CD4-positive, CD25-positive, alpha-beta regulatory T cell (primary cell): ENCODE results near the gene CCDC180. TPM values are rescaled to one million over a fixed set of nuclear protein-coding genes. Genes with fewer than 3 reads are reported as not detected.
"Not testable (repeated sequence)": the region's sequence is repeated elsewhere in the genome, so short reads cannot be mapped to it uniquely, and the experiment has no call there.

Experiments used
- ATAC-seq, 2 donors: fragments of 150-1000 bp; cut with Tn5 transposase; one replicate each; pipeline ENCODE4 v1.10.0; 2021; ENCODE audit warnings: low read depth in 2 of 2, moderate number of reproducible peaks in 2 of 2, moderate library complexity in 1 of 2
- DNase-seq, 3 donors: peaks; one replicate each; pipeline versions ENCODE4 v3.0.0 to v3.0.0-alpha.2; 2012 to 2022; ENCODE audit warnings: mixed read lengths in 1 of 3
- H3K27ac ChIP-seq: one replicate; pipeline ENCODE4 v1.7.0; 2013; ENCODE audit warnings: mild to moderate bottlenecking, low read length; ENCODE audit not compliant: insufficient read depth, poor library complexity, severe bottlenecking
- H3K27me3 ChIP-seq: one replicate; pipeline ENCODE4 v1.7.0; 2013; ENCODE audit warnings: low read length; ENCODE audit not compliant: control insufficient read depth, insufficient read depth
- H3K36me3 ChIP-seq: one replicate; pipeline ENCODE4 v1.7.0; 2013; ENCODE audit warnings: mild to moderate bottlenecking, low read length, moderate library complexity; ENCODE audit not compliant: control insufficient read depth, insufficient read depth
- H3K4me1 ChIP-seq: 2 replicates; pipeline ENCODE4 v1.7.0; 2013; ENCODE audit warnings: mild to moderate bottlenecking, low read length; ENCODE audit not compliant: insufficient read depth, control insufficient read depth, poor library complexity, severe bottlenecking
- H3K4me3 ChIP-seq: one replicate; pipeline ENCODE4 v1.7.0; 2013; ENCODE audit warnings: low read depth, mild to moderate bottlenecking, low read length, moderate library complexity
- H3K9me3 ChIP-seq, 2 experiments: 1 replicate in 1 of 2; 2 replicates in 1 of 2; pipeline ENCODE4 v1.7.0; 2013; ENCODE audit warnings: low read length in 2 of 2, mild to moderate bottlenecking in 1 of 2, moderate library complexity in 1 of 2; ENCODE audit not compliant: control insufficient read depth in 2 of 2
- H3K27ac Mint-ChIP-seq, 3 donors: one replicate each; pipeline ENCODE4 v1.8.0; 2020 to 2022; ENCODE audit warnings: mild to moderate bottlenecking in 3 of 3, mixed read lengths in 3 of 3, moderate library complexity in 2 of 3
- H3K27me3 Mint-ChIP-seq: one replicate; pipeline ENCODE4 v1.8.0; 2022; ENCODE audit warnings: mild to moderate bottlenecking, mixed read lengths
- H3K36me3 Mint-ChIP-seq: one replicate; pipeline ENCODE4 v1.8.0; 2020; ENCODE audit warnings: mixed read lengths
- H3K4me1 Mint-ChIP-seq, 4 donors: one replicate each; pipeline ENCODE4 v1.8.0; 2020 to 2022; ENCODE audit warnings: mixed read lengths in 4 of 4, mild to moderate bottlenecking in 1 of 4
- H3K4me3 Mint-ChIP-seq, 4 donors: one replicate each; pipeline ENCODE4 v1.8.0; 2020 to 2022; ENCODE audit warnings: mild to moderate bottlenecking in 4 of 4, mixed read lengths in 4 of 4, moderate library complexity in 3 of 4
- H3K9me3 Mint-ChIP-seq, 7 donors: one replicate each; pipeline ENCODE4 v1.8.0; 2020 to 2022; ENCODE audit warnings: mixed read lengths in 7 of 7, mild to moderate bottlenecking in 3 of 7, moderate library complexity in 2 of 7
- polyA plus RNA-seq, 4 donors: library from polyadenylated mRNA; unstranded; fragments of 300-500 nt; fragmentation: Illumina TruSeq; gene quantifications; one replicate each; pipeline ENCODE4 v1.2.3, GENCODE V29; 2021
- total RNA-seq: library from RNA; stranded (reverse); gene quantifications from one replicate; pipeline ENCODE4 v1.2.3, GENCODE V29; 2022

Gene CCDC180
- total and polyA plus RNA-seq, 5 donors from 2014 or later: 0.24 to 9.1 (median 0.85) TPM

DNA sequence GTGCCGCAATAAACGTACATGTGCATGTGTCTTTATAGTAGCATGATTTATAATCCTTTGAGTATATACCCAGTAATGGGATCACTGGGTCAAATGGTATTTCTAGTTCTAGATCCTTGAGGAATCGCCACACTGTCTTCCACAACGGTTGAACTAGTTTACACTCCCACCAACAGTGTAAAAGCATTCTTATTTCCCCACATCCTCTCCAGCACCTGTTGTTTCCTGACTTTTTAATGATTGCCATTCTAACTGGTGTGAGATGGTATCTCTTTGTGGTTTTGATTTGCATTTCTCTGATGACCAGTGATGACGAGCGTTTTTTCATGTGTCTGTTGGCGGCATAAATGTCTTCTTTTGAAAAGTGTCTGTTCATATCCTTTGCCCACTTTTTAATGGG, 28.2 kb downstream of the CCDC180 start:
- not testable (repeated sequence) for H3K27me3 Mint-ChIP-seq, H3K27ac Mint-ChIP-seq, H3K27me3 ChIP-seq, H3K4me3 ChIP-seq, H3K27ac ChIP-seq, H3K36me3 ChIP-seq, H3K4me3 Mint-ChIP-seq, ATAC-seq, DNase-seq, H3K9me3 ChIP-seq, H3K4me1 ChIP-seq
- Mint-ChIP-seq H3K4me1 (peaks cover 13 to 20% (median 17%) of the 10 kb centered on the region in 4 donors), H3K9me3 (peaks cover 0 to 13% (median 4%) of the 10 kb centered on the region in 7 donors), H3K36me3 (peaks cover 49% of the 10 kb centered on the region)

DNA sequence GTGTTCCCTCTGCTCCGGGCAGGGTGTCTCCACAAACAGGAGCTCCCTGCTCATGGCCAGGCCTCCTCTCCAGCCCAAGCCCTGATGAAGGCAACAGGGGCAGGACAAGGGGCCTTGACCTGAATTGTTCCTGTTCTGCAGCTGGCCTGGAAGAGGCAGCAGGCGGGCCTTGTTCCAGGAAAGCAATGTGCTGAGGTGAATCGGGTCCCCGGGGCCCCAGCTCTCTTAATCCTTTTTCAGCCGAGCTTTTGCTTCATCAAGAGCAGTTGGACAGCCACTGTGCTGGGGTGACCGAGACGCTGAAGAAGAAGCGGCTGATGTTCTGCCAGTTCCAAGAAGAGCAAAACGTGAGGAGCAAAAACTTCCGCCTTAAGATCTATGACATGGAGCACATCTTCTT, 41.4 kb downstream of the CCDC180 start:
- Histone ChIP-seq H3K36me3 (peaks cover 8% of the 10 kb centered on the region), H3K27ac (no peak overlapping the region), H3K4me1 (no peaks in the 10 kb centered on the region), H3K4me3 (no peak overlapping the region), H3K27me3 (no peaks in the 10 kb centered on the region), H3K9me3 (no peaks in the 10 kb centered on the region)
- Mint-ChIP-seq H3K4me3 (no peak overlapping the region), H3K4me1 (peaks cover 0 to 3% (median 0%) of the 10 kb centered on the region in 4 donors), H3K36me3 (peaks cover 37% of the 10 kb centered on the region), H3K9me3 (peaks cover 0 to 4% (median 0%) of the 10 kb centered on the region in 7 donors), H3K27me3 (no peaks in the 10 kb centered on the region), H3K27ac (no peak overlapping the region)
- DNase-seq: no peak
- no peak for ATAC-seq

DNA sequence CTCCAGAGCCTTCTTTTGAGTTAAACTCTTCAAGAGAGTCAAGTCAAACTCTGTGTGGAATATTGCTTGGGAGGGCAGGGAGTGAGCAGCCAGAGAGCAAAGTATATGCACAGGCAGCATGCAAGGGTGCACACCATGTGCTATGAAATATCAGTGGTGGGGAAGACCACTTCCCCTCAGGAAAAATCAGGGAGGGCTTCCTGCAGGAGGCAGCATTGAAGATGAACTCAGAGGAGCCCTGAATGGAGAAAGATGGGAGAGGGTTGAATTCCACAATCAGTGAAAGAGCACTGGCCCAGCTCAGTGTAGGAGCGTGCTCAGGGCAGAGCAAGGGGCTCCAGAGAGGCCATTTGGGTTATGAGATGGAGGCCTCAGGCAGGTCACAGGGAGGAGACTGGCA, 41.9 kb downstream of the CCDC180 start:
- H3K27me3 ChIP-seq: no peaks in the 10 kb centered on the region
- Mint-ChIP-seq H3K27me3 (no peaks in the 10 kb centered on the region), H3K36me3 (peaks cover 35% of the 10 kb centered on the region), H3K4me3 (no peak overlapping the region), H3K9me3 (peaks cover 0 to 4% (median 0%) of the 10 kb centered on the region in 7 donors), H3K4me1 (peaks cover 0 to 3% (median 0%) of the 10 kb centered on the region in 4 donors), H3K27ac (no peak overlapping the region)
- ATAC-seq (no peak), DNase-seq (no peak)
- H3K27ac ChIP-seq: no peak overlapping the region
- no peaks in the 10 kb centered on the region for H3K4me1 ChIP-seq
- H3K9me3 ChIP-seq: no peaks in the 10 kb centered on the region
- peaks cover 5% of the 10 kb centered on the region for H3K36me3 ChIP-seq
- no peak overlapping the region for H3K4me3 ChIP-seq

DNA sequence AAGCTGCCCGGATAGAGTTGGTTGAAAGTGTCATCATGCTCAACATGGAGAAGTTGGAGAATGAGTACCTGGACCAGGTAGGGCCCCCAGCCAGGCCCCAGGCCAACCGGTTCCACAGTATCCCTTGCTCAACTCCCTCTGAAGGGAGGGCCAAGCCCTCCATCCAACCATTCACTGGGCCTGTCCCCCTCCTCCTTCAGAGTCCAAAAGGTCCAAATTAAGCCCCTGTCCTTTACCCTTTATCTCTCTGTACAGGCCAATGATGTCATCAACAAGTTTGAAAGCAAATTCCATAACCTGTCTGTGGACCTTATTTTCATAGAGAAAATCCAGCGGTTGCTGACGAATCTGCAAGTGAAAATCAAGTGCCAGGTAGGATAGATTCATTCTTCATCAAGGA, 47.2 kb downstream of the CCDC180 start:
- Mint-ChIP-seq H3K4me3 (no peak overlapping the region), H3K27ac (no peak overlapping the region), H3K9me3 (peaks cover 0 to 2% (median 0%) of the 10 kb centered on the region in 7 donors), H3K4me1 (peaks cover 0 to 3% (median 0%) of the 10 kb centered on the region in 4 donors), H3K36me3 (peaks cover 37% of the 10 kb centered on the region), H3K27me3 (no peaks in the 10 kb centered on the region)
- DNase-seq (no peak), ATAC-seq (no peak)
- Histone ChIP-seq H3K27me3 (no peaks in the 10 kb centered on the region), H3K36me3 (peaks cover 7% of the 10 kb centered on the region), H3K9me3 (no peaks in the 10 kb centered on the region), H3K4me3 (no peak overlapping the region), H3K4me1 (no peaks in the 10 kb centered on the region), H3K27ac (no peak overlapping the region)

DNA sequence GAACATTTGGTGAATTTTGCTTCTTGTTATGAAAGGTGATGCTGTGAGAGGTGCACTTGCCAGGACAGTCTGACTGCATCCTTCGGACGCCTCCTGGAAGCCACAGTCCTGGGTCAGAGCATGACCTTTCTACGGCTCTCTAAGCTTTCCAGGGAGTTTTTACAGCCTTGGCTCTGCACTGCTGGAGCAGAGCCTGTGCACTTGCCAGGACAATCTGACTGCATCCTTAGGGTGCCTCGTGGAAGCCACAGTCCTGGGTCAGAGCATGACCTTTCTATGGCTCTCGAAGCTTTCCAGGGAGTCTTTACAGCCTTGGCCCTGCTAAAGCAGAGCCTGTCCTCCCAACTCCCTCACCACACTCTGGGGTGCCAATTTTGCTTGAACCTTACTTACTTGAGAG, 49.6 kb downstream of the CCDC180 start:
- Histone ChIP-seq H3K36me3 (peaks cover 7% of the 10 kb centered on the region), H3K27ac (no peak overlapping the region), H3K4me3 (no peak overlapping the region), H3K9me3 (no peaks in the 10 kb centered on the region), H3K4me1 (no peaks in the 10 kb centered on the region), H3K27me3 (no peaks in the 10 kb centered on the region)
- Mint-ChIP-seq H3K36me3 (peaks cover 41% of the 10 kb centered on the region), H3K4me3 (no peak overlapping the region), H3K4me1 (peaks cover 0 to under 1% (median 0%) of the 10 kb centered on the region in 4 donors), H3K9me3 (peaks cover 0 to 1% (median 0%) of the 10 kb centered on the region in 7 donors), H3K27ac (no peak overlapping the region), H3K27me3 (no peaks in the 10 kb centered on the region)
- ATAC-seq: no peak
- DNase-seq: no peak

Other genes with a start within 250 kb of the CCDC180 start
- 10.3 TPM for gene TDRD7, start 104.4 kb downstream of the CCDC180 start, total RNA-seq
- 1 to 10 TPM; 5.1 to 8.2 (median 7.1) TPM for gene TDRD7, start 104.4 kb downstream of the CCDC180 start, polyA plus RNA-seq
- 3.7 TPM for gene TMOD1, start 194.0 kb downstream of the CCDC180 start, total RNA-seq
- gene TMOD1, start 194.0 kb downstream of the CCDC180 start, polyA plus RNA-seq: 10 to 100 TPM in 1 of 4 donors, 1 to 10 TPM in 3; 2.4 to 11.0 (median 5.5) TPM